Measurements from ENCODE around the gene USP9Y. TPM values are rescaled to one million over a fixed set of nuclear protein-coding genes. Genes with fewer than 3 reads are reported as not detected.

The USP9Y gene
- total and polyA plus RNA-seq, 3 donors from 2014 or later: 13.7 to 38.9 (median 36.5) TPM

- TF ChIP-seq CTCF (IDR thresholded peaks at IDR 0.05) (peak; percentile 17 to 31 (median 29)), POLR2A (IDR thresholded peaks at IDR 0.05) (no peak)
- no peak for DNase-seq
- Histone ChIP-seq H3K4me1 (no peaks in the 10 kb centered on the region), H3K9me3 (no peaks in the 10 kb centered on the region), H3K36me3 (ENCODE audit: low read depth, missing control alignments) (no peaks in the 10 kb centered on the region), H3K4me3 (no peak overlapping the region), H3K27me3 (no peaks in the 10 kb centered on the region), H3K27ac (no peak overlapping the region)
- 21 to 67% methylated on average over 3 of the region's 3 CpGs for WGBS, 2 donors
- intact Hi-C loops (cut with DNase I; ENCODE audit: low total_unique reads): no loop called here
These were observed 108.0 kb downstream of the USP9Y start for GRCh38 chrY:12809034-12809433.

DNA sequence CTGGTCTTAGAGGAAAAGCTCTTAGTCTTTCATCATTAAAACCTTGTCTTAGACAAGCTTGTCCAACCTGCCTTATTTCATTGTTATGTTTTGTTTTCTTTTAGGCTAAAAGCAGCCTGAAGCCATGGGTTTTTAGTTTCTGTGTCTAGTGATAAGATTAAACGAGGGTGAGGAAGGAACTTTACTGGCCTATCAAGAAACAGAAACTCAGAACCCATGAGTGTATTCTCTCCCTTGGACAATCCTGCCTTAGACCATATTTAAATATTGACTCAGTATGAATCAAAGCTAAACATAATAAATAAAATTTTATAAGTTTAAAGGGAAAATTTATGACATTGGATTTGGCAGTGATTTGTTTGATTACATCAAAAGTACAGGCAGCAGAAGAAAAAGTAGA lies 122.4 kb downstream of the USP9Y start:
- WGBS, 2 donors: 25 to 44% methylated on average over 1 of the region's 1 CpG
- intact Hi-C loops (cut with DNase I; ENCODE audit: low total_unique reads): no loop called here
- Histone ChIP-seq H3K4me1 (no peaks in the 10 kb centered on the region), H3K36me3 (ENCODE audit: low read depth, missing control alignments) (no peaks in the 10 kb centered on the region), H3K4me3 (no peak overlapping the region), H3K27me3 (no peaks in the 10 kb centered on the region), H3K27ac (no peak overlapping the region), H3K9me3 (no peaks in the 10 kb centered on the region)
- DNase-seq: no peak
- TF ChIP-seq POLR2A (IDR thresholded peaks at IDR 0.05) (no peak), CTCF (IDR thresholded peaks at IDR 0.05) (no peak)

DNA sequence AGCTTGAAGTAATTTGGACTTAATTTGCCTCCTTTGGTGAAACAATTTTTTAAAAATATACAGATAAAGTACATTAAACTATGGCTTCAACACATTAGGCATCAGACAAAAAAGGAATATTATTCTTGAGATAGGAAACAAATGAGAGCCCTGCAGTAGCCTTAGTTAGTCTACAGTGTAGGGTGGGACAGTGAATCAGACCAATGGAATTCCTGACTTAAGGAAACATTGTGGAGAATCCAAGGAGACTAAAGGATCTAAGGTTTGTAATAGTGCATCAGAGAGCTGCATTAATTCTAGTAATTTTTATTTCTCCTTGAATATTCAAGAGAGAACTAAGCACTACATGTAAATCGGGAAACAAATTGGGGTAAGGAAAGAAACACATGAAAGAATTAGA lies 125.8 kb downstream of the USP9Y start:
- TF ChIP-seq POLR2A (IDR thresholded peaks at IDR 0.05): no peak
- no peak for TF ChIP-seq CTCF (IDR thresholded peaks at IDR 0.05)
- H3K4me3 ChIP-seq: no peak overlapping the region
- H3K27ac ChIP-seq: no peak overlapping the region
- H3K27me3 ChIP-seq: no peaks in the 10 kb centered on the region
- no peaks in the 10 kb centered on the region for H3K36me3 ChIP-seq (ENCODE audit: low read depth, missing control alignments)
- intact Hi-C loops (cut with DNase I; ENCODE audit: low total_unique reads): no loop called here
- H3K4me1 ChIP-seq: no peaks in the 10 kb centered on the region
- no peak for DNase-seq
- 94 to 100% methylated on average over 1 of the region's 1 CpG for WGBS, 2 donors
- no peaks in the 10 kb centered on the region for H3K9me3 ChIP-seq

DNA sequence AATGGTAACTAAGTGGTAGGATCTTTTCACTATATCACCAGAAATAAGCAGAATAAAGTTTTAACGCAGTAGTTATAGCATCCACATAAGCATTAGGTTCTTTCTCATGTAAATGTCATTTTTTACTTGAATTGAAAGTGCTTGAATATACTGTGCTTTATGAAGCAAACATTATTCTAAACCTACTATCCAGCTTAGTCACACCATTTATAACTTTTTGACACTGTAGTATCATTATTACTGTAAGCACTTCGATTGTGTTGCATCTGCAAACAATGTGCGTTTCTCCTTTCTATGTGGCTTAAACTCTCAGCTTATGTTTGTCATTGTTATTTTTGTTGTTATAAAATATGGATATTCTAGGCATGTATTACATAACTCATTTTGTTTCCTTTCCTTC lies 132.3 kb downstream of the USP9Y start:
- 93 to 97% methylated on average over 3 of the region's 3 CpGs for WGBS, 2 donors
- no peaks in the 10 kb centered on the region for H3K36me3 ChIP-seq (ENCODE audit: low read depth, missing control alignments)
- TF ChIP-seq CTCF (IDR thresholded peaks at IDR 0.05) (no peak), POLR2A (IDR thresholded peaks at IDR 0.05) (no peak)
- no peaks in the 10 kb centered on the region for H3K9me3 ChIP-seq
- H3K27ac ChIP-seq: no peak overlapping the region
- no peak for DNase-seq
- no peaks in the 10 kb centered on the region for H3K4me1 ChIP-seq
- H3K27me3 ChIP-seq: no peaks in the 10 kb centered on the region
- intact Hi-C loops (cut with DNase I; ENCODE audit: low total_unique reads): no loop called here
- H3K4me3 ChIP-seq: no peak overlapping the region

DNA sequence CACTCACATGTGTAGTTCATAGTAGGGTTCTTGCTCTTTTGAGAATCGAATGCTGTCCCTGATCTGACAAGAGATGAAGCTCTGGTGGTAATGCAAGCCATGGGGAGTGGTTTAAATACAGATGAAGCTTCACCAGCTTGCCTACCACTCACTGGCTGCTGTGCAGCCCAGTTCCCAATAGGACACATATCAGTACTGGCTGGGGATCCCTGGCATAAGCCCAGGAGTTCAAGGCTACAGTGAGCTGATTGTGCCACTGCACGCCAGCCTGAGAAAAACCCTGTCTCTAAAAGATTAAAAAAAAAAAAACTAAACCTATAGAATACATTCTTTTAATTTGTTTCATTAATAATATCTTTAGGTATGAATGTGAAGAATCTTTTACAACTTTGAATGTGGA lies 136.5 kb downstream of the USP9Y start:
- H3K4me1 ChIP-seq: no peaks in the 10 kb centered on the region
- peak; percentile 66 for DNase-seq
- no peak overlapping the region for H3K27ac ChIP-seq
- H3K9me3 ChIP-seq: no peaks in the 10 kb centered on the region
- H3K36me3 ChIP-seq (ENCODE audit: low read depth, missing control alignments): no peaks in the 10 kb centered on the region
- no peaks in the 10 kb centered on the region for H3K27me3 ChIP-seq
- H3K4me3 ChIP-seq: no peak overlapping the region
- TF ChIP-seq POLR2A (IDR thresholded peaks at IDR 0.05) (no peak), CTCF (IDR thresholded peaks at IDR 0.05) (no peak)
- intact Hi-C loops (cut with DNase I; ENCODE audit: low total_unique reads): no loop called here
- 54 to 73% methylated on average over 2 of the region's 2 CpGs for WGBS, 2 donors

All from testis (tissue), 3 donors.